Fibroblast of pulmonary artery (primary cell): ENCODE data around the gene OR10H5.

ENCODE experiments used
- DNase-seq: peaks from one replicate; pipeline ENCODE4 v3.0.0-alpha.2; 2010; ENCODE audit warnings: low read depth
- H3K4me3 ChIP-seq: replicated peaks from 2 replicates; pipeline ENCODE4 v1.5.1; 2011; ENCODE audit warnings: low read depth, mild to moderate bottlenecking, control low read depth, low read length, moderate library complexity
- TF ChIP-seq, protein P1 (sequence below): IDR thresholded peaks from 2 replicates; pipeline ENCODE4 v1.5.1; 2011; ENCODE audit warnings: mild to moderate bottlenecking, control low read depth, low read length, inconsistent platforms; ENCODE audit errors: missing control alignments

The OR10H5 gene, protein sequence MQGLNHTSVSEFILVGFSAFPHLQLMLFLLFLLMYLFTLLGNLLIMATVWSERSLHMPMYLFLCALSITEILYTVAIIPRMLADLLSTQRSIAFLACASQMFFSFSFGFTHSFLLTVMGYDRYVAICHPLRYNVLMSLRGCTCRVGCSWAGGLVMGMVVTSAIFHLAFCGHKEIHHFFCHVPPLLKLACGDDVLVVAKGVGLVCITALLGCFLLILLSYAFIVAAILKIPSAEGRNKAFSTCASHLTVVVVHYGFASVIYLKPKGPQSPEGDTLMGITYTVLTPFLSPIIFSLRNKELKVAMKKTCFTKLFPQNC

DNA sequence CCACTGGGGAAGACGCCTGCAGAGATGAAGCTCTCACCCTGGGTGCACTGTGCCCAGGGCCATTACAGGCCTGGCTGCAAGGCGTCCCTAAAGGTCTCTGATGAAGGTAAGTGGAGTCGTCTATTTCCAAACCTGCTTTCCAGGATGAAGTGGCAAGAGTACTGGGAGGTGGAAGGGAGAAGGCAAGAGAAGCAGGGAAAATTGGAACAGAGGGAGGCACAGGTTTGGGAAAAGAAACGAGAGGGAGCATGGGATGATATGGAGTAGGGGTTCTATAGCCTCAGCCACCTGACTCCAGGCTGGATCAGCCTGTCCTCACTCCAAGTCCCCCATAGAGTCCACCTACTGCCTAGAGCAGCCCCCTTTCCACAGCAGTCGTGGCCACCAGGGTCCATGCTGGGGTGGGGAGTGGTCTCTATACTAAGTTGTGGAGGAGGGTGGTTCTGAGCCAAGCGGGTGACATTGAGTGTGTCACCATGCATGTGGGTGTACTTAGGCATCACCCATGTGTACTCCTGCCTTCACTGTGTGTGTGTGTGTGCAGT, at the start of gene OR10H5:
Gene OR10H5 (plus strand): TSS at position 51 of the 545 bp plus-strand sequence. CDS start 6,388 bp downstream, outside the sequence.
- no peak for DNase-seq
- no peak within 1 kb of the TSS for H3K4me3 ChIP-seq

DNA sequence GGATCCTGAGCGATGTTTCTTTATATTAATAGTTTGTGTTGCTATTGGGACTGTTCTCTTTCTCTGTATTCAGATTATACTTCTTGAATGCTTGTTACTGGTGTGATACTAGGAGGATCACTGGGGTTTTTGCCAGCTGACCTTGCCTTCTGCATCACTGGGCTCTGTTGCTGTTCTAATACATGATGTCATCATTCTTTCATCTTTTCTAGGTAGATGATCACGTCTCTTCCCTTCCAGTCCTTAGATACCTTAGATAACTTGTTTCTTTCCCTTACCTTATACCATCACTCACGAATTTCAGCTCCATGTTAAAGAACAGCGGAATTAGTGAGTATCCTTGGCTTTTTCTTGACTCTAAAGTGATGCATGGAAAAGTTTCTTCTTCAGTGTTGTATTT, 49.7 kb upstream of the OR10H5 start, which contains the start of gene OR10H3:
Gene OR10H3 (plus strand): TSS at position 264 of the 400 bp plus-strand sequence. CDS start 3,408 bp downstream, outside the sequence.
- TF ChIP-seq, protein P1, sequence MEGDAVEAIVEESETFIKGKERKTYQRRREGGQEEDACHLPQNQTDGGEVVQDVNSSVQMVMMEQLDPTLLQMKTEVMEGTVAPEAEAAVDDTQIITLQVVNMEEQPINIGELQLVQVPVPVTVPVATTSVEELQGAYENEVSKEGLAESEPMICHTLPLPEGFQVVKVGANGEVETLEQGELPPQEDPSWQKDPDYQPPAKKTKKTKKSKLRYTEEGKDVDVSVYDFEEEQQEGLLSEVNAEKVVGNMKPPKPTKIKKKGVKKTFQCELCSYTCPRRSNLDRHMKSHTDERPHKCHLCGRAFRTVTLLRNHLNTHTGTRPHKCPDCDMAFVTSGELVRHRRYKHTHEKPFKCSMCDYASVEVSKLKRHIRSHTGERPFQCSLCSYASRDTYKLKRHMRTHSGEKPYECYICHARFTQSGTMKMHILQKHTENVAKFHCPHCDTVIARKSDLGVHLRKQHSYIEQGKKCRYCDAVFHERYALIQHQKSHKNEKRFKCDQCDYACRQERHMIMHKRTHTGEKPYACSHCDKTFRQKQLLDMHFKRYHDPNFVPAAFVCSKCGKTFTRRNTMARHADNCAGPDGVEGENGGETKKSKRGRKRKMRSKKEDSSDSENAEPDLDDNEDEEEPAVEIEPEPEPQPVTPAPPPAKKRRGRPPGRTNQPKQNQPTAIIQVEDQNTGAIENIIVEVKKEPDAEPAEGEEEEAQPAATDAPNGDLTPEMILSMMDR, result no peak
- no peak for DNase-seq
- no peak within 1 kb of the TSS for H3K4me3 ChIP-seq

More for the DNA sequence above, at the start of gene OR10H5:
- TF ChIP-seq, protein P1, result no peak

DNA sequence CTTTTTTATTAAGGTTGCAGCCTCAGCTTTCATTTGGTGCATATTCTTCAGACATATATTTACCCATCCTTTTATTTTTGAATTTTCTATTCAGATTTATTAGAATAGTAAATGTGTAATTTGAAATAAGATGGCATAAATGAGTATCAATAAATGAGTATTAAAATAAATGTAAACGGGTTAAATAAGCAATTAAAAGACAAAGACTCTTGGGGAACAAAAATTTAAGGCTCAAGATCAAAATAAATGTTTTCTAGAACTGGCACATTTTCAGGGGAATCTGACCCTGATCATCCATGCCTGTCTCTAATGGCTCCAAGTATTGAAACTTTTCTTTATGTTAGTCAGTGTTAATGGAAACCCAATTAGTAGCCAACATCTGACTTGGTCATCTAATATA, 46.7 kb upstream of the OR10H5 start:
- no peak overlapping the region for H3K4me3 ChIP-seq
- TF ChIP-seq, protein P1, result no peak
- DNase-seq, result no peak

DNA sequence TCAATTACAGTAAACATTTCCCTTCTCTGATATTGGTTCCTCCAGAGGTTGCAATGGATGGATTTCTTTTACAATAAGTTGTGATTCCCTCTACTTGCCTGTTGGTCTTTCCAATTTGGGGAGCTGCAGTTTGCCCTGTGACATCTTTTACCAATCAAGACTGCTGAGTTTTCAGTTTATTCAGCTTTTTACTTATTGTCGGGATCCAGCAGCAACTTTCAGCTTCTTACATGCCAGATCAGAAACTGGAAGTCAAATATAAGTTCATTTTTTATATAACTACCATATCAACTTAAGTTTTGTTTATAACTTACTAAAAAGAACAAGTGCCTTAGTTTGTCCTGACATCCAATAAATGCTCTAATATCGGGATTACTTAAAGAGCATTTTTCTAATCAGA, 39.2 kb upstream of the OR10H5 start:
- no peak for DNase-seq
- TF ChIP-seq, protein P1, result no peak
- H3K4me3 ChIP-seq, result no peak overlapping the region

DNA sequence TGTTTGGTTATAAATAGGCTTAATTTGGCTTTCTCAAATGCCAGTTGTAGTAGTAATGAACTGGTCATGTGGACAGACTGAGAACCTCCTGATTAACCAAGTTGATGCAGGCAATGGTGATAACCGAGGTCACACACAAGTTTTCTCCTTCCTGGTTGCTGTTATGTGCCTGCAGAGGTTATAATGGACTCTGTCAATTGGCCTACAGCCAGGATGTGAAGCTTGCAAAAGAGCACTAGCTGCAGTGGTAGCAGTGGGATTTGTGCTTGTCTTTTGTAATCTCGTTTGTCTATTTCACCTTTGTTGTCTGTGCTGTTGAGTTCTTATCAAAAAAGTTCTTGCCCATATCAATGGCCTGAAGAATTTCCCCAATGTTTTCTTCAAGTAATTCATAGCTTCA, 29.1 kb upstream of the OR10H5 start:
- DNase-seq, result no peak
- TF ChIP-seq, protein P1, result no peak
- no peak overlapping the region for H3K4me3 ChIP-seq

DNA sequence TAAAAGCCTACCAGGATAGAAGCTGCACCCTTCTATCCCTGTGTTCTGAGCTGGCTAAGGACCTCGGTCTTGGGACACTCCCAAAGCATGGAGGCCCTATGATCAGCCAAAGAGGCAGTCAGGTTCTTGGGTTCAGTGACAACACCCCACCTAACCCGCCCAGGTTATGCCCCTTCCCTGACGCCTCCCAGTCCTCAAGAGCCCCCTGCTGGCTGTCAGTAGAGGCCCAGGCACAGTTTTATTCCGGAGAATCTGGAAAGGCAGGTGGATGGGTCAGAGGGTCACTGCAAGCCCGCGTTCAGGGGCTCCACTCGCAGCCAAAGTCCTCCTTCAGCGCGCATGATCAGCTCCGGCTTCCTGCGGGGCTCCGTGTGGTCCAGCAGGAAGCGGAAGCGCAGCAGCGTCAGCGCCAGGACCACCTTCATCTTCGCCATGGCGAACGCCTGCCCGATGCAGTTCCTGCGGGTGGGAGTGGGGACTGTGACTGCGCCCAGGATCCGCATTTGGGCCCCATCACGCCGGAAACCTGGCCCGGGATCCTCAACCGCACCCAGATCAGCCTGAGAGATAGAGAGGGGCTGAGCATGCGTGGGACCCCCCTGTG, 27.4 kb upstream of the OR10H5 start:
- no peak overlapping the region for H3K4me3 ChIP-seq
- DNase-seq, result no peak

More for the DNA sequence above, 27.4 kb upstream of the OR10H5 start:
- TF ChIP-seq, protein P1, result no peak
